Measurements from ENCODE around the gene IKBKE. TPM values are rescaled to one million over a fixed set of nuclear protein-coding genes. Genes with fewer than 3 reads are reported as not detected.
A peak's percentile ranks its signal among the peaks of the same experiment; 100 is the strongest.

Gene IKBKE
- polyA plus RNA-seq, 12 donors = 2.0 to 11.0 (median 3.2) TPM; not detected in 1

GRCh38 chr1:206495493-206496046, 25.3 kb downstream of the IKBKE start:
- DNase-seq = no peak

- DNase-seq = no peak
These were observed 26.0 kb downstream of the IKBKE start for GRCh38 chr1:206496131-206496793.

- DNase-seq = no peak
These were observed 27.1 kb downstream of the IKBKE start for GRCh38 chr1:206497363-206497762.

GRCh38 chr1:206497774-206498173, 27.5 kb downstream of the IKBKE start:
- no peak for DNase-seq

GRCh38 chr1:206498685-206499084, 28.4 kb downstream of the IKBKE start:
- no peak for DNase-seq

- DNase-seq = no peak
These were observed 29.8 kb downstream of the IKBKE start for GRCh38 chr1:206500046-206500445.

- no peak for DNase-seq
These were observed 31.6 kb downstream of the IKBKE start for GRCh38 chr1:206501881-206502280.

- no peak for DNase-seq
These were observed 32.1 kb downstream of the IKBKE start for GRCh38 chr1:206502403-206502802.

GRCh38 chr1:206502812-206503211, 32.5 kb downstream of the IKBKE start:
- no peak for DNase-seq

- DNase-seq = no peak
These were observed 33.5 kb downstream of the IKBKE start for GRCh38 chr1:206503591-206504362.

- no peak for DNase-seq
These were observed 34.1 kb downstream of the IKBKE start for GRCh38 chr1:206504363-206504713.

GRCh38 chr1:206505702-206506355, 35.6 kb downstream of the IKBKE start:
- no peak for DNase-seq

GRCh38 chr1:206506405-206507283, 36.4 kb downstream of the IKBKE start:
- no peak for DNase-seq

GRCh38 chr1:206507284-206508129, 37.2 kb downstream of the IKBKE start, which contains the start of gene RASSF5:
TSS of gene RASSF5 (plus strand) at chr1:206507531. CDS start at chr1:206507603, 72 bp downstream.
- DNase-seq = peak; percentile 64

GRCh38 chr1:206508130-206508889, 38.0 kb downstream of the IKBKE start:
- no peak for DNase-seq

- DNase-seq = peak; percentile 71
These were observed 38.7 kb downstream of the IKBKE start for GRCh38 chr1:206508956-206509355.

GRCh38 chr1:206509612-206510257, 39.5 kb downstream of the IKBKE start:
- no peak for DNase-seq

GRCh38 chr1:206510371-206510770, 40.1 kb downstream of the IKBKE start:
- no peak for DNase-seq

Data from muscle of arm (tissue), 12 donors.